GM20431 (cell line): Measurements from ENCODE around the gene PRRT2.

Experiments
- in situ Hi-C: fragments of 300-500 bp; cut with MseI, MboI; formaldehyde crosslinking; loops from one replicate; pipeline ENCODE4 v1.15.0; 2020; ENCODE audit warnings: low sequenced_read_pairs; ENCODE audit not compliant: unreplicated experiment

Gene PRRT2

DNA sequence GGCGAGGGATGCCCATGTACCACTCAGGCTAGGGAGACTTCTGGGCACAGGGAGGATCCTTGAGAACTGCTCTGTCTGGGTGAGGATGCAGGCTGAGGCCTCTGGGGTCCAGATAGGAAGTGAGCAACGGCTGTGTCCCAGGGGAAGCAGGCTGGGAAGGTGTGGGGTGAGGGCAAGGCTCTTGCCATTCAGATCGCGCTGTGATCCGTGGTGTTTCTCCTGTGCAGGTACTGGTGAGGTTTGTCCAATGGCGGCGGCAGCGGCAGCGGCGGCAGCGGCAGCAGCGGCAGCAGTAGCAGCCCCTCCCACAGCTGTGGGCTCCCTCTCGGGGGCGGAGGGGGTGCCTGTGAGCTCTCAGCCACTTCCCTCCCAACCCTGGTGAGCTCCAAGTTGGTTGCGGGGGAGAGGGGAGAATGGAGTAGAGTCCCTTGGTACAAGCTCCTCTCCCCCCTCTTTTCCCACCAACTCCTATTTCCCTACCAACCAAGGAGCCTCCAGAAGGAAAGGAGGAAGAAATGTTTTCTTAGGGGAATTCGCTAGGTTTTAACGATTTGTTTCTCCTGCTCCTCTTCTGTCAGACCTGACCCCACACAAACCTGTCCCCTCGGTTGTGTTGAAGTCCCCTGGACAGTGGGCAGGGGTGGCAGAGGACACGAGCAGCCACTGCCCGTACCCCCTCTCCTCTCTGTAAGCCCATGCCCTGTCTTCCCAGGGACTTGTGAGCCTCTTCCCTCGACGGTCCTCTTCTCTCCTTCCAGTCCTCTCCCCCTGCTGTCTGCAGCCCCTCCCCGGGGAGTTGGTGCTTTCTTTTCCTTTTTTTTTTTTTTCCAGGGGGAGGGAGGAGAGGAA lies 1.9 kb upstream of the PRRT2 start:
- in situ Hi-C loops = loop anchor here (10.0 kb wide), 1 partner anchor 65 kb away; no protein-coding TSS in a partner anchor

DNA sequence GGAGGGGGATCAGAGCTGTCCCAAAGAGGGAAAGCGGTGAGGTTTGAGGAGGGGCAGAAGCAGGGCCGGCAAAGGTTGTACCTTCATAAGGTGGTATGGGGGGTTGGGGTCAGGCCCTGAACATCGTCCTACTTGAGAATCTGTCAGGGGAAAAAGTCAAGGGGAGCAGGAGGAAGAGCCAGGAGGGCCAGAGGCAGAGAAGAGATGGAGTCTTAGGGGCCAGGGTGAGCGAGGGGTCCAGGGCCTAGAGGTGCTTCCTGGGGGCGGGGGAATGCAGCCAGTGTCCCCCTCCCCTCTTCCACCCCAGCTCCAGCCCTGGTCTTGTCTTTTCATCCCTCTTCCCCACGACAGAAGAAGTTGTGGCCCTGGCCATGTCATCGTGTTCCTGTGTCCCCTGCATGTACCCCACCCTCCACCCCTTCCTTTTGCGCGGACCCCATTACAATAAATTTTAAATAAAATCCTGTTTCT lies 1.3 kb upstream of the PRRT2 start:
- in situ Hi-C loops = loop anchor here (10.0 kb wide), 1 partner anchor 64 kb away; no protein-coding TSS in a partner anchor

DNA sequence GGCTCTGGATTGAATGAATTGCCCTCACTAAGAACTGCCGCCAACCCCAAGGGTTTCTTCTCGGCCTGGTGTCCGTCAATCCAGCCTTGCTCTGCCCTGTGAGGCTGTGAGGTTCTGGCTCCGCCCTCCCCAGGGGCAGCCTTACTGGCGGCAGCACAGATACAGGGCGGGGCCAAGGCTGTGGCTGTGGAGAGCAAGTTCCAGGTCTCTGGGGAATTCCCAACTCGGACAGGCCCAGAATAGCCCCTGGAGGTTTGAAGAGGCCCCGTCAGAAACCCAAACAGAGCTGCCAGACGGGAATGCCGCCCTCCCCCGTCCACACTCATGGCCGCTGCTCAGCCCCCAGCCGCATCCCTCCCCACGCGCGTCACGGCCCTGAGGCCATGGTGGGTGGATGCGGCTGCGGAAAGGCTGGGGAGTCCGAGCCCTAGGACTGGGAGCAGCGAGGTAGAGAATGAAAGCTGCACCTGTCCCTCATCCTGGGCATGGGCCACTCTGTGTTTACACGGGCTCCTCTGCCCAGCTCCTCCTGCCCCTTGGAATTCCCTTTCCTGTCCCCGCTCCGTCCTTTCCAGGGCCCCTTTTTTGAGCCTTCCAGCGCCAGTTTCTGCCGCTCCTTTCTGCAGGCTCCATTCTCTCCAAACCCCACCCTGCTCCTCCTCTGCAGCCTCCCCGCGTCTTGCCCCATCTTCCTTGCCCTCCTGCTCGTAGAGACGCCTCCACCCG lies 660 bp upstream of the PRRT2 start:
- in situ Hi-C loops = loop anchor here (10.0 kb wide), 1 partner anchor 63 kb away; no protein-coding TSS in a partner anchor

DNA sequence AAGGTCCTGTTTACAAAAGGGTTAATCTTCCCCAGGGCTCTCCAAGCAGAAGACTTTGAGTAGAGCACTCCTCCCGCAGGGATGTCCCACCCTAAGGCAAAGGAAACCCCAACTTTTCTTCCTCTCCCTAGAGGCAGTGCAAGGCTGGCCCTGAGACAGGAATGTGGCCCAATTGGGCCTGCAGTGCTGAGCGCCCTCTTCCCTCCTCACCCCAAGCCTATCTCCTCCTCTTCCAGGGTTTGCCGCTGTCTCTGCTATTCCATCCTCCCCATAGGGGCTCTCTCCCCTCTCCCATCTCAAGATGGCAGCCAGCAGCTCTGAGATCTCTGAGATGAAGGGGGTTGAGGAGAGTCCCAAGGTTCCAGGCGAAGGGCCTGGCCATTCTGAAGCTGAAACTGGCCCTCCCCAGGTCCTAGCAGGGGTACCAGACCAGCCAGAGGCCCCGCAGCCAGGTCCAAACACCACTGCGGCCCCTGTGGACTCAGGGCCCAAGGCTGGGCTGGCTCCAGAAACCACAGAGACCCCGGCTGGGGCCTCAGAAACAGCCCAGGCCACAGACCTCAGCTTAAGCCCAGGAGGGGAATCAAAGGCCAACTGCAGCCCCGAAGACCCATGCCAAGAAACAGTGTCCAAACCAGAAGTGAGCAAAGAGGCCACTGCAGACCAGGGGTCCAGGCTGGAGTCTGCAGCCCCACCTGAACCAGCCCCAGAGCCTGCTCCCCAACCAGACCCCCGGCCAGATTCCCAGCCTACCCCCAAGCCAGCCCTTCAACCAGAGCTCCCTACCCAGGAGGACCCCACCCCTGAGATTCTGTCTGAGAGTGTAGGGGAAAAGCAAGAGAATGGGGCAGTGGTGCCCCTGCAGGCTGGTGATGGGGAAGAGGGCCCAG lies 1.0 kb downstream of the PRRT2 start:
- in situ Hi-C loops = loop anchor here (10.0 kb wide), 1 partner anchor 62 kb away; no protein-coding TSS in a partner anchor

DNA sequence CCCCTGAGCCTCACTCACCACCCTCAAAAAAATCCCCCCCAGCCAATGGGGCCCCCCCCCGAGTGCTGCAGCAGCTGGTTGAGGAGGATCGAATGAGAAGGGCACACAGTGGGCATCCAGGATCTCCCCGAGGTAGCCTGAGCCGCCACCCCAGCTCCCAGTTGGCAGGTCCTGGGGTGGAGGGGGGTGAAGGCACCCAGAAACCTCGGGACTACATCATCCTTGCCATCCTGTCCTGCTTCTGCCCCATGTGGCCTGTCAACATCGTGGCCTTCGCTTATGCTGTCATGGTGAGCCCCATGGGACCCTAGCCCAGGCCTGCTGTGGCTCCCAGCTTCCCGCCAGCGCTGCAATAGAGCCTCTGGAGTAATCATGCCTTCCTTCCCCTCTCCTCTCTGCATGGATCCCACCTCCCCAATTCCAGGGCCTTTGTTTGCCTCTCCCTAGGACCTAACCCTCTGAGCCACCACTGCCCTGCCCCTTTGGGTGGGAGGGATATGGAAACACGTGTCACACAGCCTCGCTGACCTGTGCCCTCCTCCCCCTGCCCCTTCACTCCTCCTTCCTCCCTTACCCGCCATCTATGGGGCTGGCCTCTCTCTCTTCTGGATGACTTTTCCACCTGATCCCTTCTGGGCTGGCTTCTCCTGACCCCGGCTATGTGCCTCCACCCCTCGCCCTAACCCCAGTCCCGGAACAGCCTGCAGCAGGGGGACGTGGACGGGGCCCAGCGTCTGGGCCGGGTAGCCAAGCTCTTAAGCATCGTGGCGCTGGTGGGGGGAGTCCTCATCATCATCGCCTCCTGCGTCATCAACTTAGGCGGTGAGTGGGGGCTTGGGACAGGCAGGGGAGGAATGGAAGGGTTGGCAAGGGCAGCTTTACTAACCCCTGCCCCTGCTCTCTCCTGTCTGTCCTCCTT lies 1.9 kb downstream of the PRRT2 start:
- in situ Hi-C loops = loop anchor here (10.0 kb wide), 1 partner anchor 61 kb away; no protein-coding TSS in a partner anchor

DNA sequence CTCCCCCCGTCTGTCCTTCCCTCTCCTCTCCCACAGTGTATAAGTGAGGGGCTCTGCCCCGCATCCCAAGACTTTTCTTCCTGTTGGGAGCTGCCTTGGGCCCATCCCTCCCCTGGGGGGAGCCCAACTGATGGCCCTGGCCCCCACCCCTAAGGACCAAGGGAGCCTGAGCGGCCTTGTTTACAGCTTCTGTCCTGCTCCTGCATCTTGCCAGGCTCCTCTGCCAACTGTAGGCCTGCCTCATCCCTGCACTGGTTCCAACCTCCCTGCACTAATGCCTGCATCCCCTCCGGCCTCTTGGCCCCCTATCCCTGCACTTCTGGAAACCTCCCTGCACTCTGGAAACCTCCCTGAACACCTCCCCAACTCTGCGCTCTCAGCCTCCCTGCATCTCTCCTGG lies 2.6 kb downstream of the PRRT2 start:
- in situ Hi-C loops = loop anchor here (10.0 kb wide), 1 partner anchor 60 kb away; no protein-coding TSS in a partner anchor

DNA sequence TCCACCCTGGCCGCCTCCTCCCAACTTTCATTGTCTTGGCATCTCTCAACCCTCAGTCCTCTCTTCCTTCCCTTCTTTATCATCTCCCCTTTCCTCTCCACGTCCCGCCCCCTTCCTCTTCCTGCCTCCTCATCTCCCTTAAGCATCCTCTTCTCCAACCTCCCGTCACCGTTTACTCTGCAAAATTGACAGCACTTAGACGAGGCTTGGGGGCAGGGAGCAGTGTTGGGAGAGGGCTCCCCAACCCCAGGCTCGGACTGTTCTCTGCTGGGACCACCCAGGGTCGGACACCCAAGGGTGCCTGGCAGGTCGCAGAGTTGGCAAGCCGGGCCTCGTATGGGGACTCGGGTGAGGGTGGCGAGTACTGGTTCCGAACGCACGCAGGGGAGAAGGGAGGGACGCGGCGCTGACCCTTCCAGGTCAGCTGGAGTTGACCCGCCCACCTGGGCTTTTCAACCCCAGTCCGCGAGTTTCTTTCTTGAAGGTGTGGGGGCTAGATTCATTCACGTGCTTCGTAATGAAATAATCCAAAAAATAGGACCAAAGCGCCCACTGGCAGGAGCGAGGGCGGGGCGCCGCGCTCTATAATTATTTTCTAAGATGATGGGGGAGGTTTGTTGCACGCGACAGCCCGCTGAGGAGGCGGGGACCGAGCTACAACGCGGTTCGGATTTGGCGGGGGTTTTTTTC lies 3.2 kb downstream of the PRRT2 start:
- in situ Hi-C loops = loop anchor here (10.0 kb wide), 1 partner anchor 60 kb away; no protein-coding TSS in a partner anchor

DNA sequence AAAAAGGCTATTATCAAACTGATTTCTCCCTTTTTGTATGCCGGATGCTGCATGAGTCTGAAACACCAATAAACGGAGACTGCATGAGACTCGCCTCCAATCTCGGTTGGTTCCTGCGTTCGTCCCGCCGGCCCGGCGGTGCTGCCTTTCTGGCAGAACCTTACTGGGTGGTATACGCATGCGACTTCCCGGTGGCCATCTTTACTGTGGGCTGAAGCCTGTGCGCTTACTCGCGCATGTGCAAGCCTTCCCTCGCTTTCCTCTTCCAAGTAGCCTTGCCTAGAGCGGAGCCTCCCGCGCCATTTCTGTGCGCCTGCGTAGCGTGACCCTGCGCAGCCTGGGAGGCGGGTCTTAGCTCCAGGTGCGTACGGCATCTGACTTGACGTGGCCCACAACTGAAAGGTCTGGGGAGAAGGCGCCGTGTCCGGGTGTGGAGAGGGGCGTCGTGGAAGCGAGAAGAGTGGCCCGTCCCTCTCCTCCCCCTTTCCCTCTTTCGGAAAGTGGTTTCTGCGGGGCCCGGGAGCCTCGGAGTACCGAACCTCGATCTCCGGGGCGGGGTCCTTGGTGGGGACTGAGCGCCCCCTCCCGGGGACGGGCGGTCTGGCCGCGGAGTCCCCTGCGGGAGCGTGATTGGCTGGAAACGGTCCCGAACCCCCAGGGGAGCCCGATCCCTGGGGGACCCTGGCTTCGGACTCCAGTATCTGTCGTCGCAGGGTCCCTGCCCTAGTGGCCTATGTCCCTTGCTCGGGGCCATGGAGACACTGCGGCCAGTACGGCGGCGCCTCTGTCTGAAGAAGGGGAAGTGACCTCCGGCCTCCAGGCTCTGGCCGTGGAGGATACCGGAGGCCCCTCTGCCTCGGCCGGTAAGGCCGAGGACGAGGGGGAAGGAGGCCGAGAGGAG lies 4.0 kb downstream of the PRRT2 start, which contains the start of gene PAGR1:
PAGR1 (plus strand) TSS at position 360 of the 901 bp plus-strand sequence; CDS start at position 734, 374 bp downstream.
- in situ Hi-C loops = loop anchor here (10.0 kb wide), 1 partner anchor 59 kb away; no protein-coding TSS in a partner anchor

DNA sequence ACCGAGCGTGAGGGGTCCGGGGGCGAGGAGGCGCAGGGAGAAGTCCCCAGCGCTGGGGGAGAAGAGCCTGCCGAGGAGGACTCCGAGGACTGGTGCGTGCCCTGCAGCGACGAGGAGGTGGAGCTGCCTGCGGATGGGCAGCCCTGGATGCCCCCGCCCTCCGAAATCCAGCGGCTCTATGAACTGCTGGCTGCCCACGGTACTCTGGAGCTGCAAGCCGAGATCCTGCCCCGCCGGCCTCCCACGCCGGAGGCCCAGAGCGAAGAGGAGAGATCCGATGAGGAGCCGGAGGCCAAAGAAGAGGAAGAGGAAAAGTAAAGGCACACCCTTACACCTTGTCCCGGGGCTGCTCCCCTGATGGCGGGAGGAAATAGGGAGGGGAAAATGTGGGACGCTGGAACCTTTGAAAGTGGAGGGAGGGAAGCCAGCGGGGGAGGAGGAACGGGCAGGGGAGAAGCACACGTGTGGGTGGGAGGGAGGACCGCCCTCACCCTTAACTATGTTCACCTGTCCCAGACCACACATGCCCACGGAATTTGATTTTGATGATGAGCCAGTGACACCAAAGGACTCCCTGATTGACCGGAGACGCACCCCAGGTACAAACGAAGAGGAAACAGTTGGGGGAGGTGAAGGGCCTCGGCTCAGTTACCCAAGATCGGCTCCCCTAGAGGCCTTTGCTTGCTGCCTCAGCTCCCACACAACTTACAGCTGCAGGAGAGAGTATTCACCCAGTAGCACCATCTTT lies 4.9 kb downstream of the PRRT2 start:
- in situ Hi-C loops = loop anchor here (10.0 kb wide), 1 partner anchor 58 kb away; no protein-coding TSS in a partner anchor

DNA sequence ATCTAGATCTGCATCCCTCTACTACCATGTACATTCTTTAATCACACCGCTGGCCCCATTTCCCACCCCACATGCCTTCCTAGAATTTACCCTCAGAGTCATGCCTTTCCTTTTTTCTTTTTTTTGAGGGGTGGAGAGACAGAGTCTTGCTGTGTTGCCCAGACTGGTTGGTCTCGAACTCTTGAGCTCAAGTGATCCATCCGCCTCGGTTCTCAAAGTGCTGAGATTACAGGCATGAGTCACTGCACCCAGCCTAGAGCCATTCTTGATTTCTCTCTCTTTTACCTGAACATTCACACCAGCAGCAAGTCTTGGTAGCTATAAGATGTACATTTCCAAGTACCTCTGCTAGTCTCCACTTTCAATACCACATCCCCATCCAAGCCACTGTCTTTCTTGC lies 6.1 kb downstream of the PRRT2 start:
- in situ Hi-C loops = loop anchor here (10.0 kb wide), 1 partner anchor 57 kb away; no protein-coding TSS in a partner anchor

DNA sequence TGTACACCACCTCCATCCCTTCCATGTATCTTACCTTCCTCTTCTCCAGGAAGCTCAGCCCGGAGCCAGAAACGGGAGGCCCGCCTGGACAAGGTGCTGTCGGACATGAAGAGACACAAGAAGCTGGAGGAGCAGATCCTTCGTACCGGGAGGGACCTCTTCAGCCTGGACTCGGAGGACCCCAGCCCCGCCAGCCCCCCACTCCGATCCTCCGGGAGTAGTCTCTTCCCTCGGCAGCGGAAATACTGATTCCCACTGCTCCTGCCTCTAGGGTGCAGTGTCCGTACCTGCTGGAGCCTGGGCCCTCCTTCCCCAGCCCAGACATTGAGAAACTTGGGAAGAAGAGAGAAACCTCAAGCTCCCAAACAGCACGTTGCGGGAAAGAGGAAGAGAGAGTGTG lies 7.5 kb downstream of the PRRT2 start:
- in situ Hi-C loops = loop anchor here (10.0 kb wide), 1 partner anchor 55 kb away; no protein-coding TSS in a partner anchor

DNA sequence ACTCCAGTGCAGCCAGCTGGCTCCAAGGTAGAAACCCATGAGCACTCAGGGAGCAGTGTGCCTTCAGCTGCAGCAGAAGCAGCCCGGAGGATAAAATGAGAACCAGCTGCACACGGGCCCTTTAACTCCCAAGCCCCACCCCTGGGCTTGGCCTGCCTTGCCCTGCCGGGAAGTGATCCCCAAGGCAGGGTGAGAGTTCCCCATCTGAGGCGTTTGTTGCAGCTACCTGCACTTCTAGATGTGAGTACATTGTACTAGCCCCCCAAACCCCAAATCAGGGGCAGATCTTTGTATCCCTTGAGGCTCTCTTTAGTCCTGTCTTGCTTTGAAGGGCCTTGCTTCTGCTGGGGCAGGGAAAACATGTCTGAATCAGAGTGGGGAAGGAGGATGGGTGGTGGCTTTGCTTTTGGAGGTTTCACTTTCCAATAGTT lies 8.3 kb downstream of the PRRT2 start, which contains the start of gene MVP:
MVP (plus strand) TSS at position 192 of the 431 bp plus-strand sequence. CDS start 10,088 bp downstream, outside the sequence.
- in situ Hi-C loops = no loop called here

DNA sequence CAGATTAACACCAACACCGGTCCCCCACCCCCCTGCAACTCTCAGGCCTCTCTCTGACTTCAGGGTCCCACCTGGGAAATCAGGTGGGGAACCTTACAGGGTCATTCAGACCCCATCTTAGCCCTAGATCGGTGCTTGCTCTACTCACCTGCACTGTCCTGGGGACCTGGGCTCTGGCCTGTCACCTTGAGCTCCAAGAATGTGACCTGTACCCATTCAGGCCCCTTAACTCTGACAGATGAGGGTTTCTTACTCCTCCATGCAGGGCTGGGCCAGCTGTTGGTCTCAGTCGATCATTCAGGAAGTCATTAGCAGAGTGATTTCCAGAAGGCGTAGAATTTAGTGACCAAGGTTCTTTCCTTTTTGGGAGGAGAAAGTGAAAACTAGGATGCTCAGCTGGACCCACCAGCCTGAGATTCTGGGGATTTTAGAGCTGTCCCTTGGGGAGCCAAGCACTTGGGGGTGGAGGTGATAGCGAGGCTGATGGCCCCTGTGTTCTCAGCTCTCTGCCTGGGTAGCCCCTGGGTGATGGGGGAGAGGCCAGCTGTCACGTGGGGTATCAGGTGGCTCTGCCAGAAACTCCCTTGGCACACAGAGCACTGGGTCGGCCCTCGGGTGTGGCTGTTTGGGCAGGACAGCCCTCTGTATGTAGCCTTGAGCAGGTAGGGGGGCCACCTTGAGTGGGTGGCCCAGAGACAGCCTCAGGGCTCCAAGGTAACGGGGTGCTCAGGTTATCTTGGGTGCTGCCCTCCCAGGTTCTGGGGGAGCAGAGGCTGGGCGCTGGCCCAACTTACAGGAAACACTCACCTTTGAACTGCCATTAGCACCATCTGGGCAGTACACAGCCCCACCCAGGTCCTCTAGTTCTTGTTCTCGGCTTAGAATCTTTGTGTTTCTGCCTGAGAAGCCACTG lies 9.0 kb downstream of the PRRT2 start:
- in situ Hi-C loops = no loop called here

DNA sequence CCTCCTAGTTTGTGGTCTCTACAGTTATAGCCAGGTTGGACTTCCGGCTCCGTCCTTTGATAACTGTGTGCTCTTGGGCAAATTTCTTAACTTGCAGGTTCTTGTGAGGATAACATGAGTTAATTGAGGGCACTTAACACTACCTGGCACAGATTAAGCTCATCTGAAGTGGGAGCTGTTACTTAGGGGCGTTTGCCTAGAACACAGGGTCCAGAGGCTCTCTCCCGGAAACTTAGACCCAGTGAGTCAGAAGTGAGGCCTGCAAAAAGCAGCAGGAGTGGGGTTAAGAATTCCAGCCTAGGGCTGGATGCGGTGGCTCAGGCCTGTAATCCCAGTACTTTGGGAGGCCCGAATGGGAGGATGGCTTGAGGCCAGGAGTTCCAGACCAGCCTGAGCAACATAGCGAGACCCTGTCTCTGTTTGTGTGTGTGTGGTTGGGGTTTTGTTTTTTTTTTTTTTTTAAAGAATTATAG lies 9.7 kb downstream of the PRRT2 start:
- in situ Hi-C loops = no loop called here
